Erythroblast (primary cell): ENCODE measurements around the gene CAPN10.

Source experiments
- GATA1 ChIP-seq: IDR thresholded peaks from 2 replicates; pipeline ENCODE4 v1.6.1; 2011; ENCODE audit warnings: low read depth, mild to moderate bottlenecking, control low read depth, low read length, moderate library complexity
- POLR2A ChIP-seq: IDR thresholded peaks from 2 replicates; pipeline ENCODE4 v1.6.1; 2011; ENCODE audit warnings: mild to moderate bottlenecking, low read length

- no peak for TF ChIP-seq POLR2A
- TF ChIP-seq GATA1 = no peak
Observed at GRCh38 chr2:240574386-240575100, 12.0 kb upstream of the CAPN10 start.
